Endothelial cell of umbilical vein (primary cell): ENCODE measurements around the gene HABP4.

Source experiments
- CTCF ChIP-seq, 2 donors: IDR thresholded peaks; 1 replicate in 1 of 2; 2 replicates in 1 of 2; pipeline ENCODE4 v1.5.1; 2011; ENCODE audit warnings: low read length in 2 of 2, mild to moderate bottlenecking in 2 of 2, moderate library complexity in 2 of 2, control low read depth in 1 of 2, inconsistent platforms in 1 of 2, low read depth in 1 of 2; ENCODE audit not compliant: insufficient read depth in 1 of 2; ENCODE audit errors: extremely low read depth in 1 of 2
- EZH2 ChIP-seq: IDR thresholded peaks from 2 replicates; pipeline ENCODE4 v1.6.1; 2012; ENCODE audit warnings: borderline replicate concordance, low read depth, mild to moderate bottlenecking, moderate library complexity, low read length, inconsistent platforms; ENCODE audit not compliant: severe bottlenecking
- GATA2 ChIP-seq: IDR thresholded peaks from 2 replicates; pipeline ENCODE4 v1.7.0; 2011; ENCODE audit warnings: low read depth, mild to moderate bottlenecking, moderate library complexity, mixed read lengths, low read length; ENCODE audit not compliant: insufficient read length, insufficient read depth
- POLR2AphosphoS5 ChIP-seq: IDR thresholded peaks from 2 replicates; pipeline ENCODE4 v1.6.1; 2012; ENCODE audit warnings: low read depth, mild to moderate bottlenecking, control low read depth, low read length, moderate library complexity; ENCODE audit not compliant: insufficient read depth

GRCh38 chr9:96498796-96499195 lies 48.8 kb downstream of the HABP4 start:
- TF ChIP-seq CTCF (IDR thresholded peaks at IDR 0.05; ENCODE audit: extremely low read depth in 1 of 2, insufficient read depth in 1 of 2, low read depth in 1 of 2, low read length in 2 of 2): no peak
- no peak for TF ChIP-seq GATA2
- no peak for TF ChIP-seq POLR2AphosphoS5
- no peak for TF ChIP-seq EZH2
